H1 (cell line): ENCODE results near the gene ATP6V0A4. TPM values are rescaled to one million over a fixed set of nuclear protein-coding genes. Genes with fewer than 3 reads are reported as not detected.

Source experiments
- CTCF ChIA-PET: fragments of 300-600 bp; sonication (Branson Sonifier 250); formaldehyde crosslinking; loops from one replicate; lab custom pipeline; 2021; ENCODE audit not compliant: partially characterized antibody; lab: Charles Lee
- POLR2A ChIA-PET: fragments of 300-600 bp; sonication (Branson Sonifier 250); formaldehyde crosslinking; loops from one replicate; lab custom pipeline; 2021; ENCODE audit warnings: inconsistent platforms; ENCODE audit not compliant: partially characterized antibody; lab: Charles Lee
- DNase-seq, 2 experiments: peaks; one replicate each; pipeline versions ENCODE4 v3.0.0 to v3.0.0-alpha.2; 2010 to 2022; ENCODE audit warnings: low spot score in 2 of 2, low read depth in 1 of 2, mixed read lengths in 1 of 2
- FAIRE-seq: peaks from 2 replicates; lab custom pipeline; 2011; peaks lifted over from hg19 to GRCh38; lab: Jason Lieb, UNC
- H2AFZ ChIP-seq: 2 replicates; pipeline ENCODE4 v1.8.1; 2012; ENCODE audit warnings: low read length, inconsistent platforms
- H2AK5ac ChIP-seq: 2 replicates; pipeline ENCODE4 v1.6.1; 2013; ENCODE audit warnings: low read depth, low read length
- H2BK120ac ChIP-seq: replicated peaks from 2 replicates; pipeline ENCODE3; 2013; ENCODE audit warnings: low read depth, low read length, inconsistent platforms
- H2BK12ac ChIP-seq: 2 replicates; pipeline ENCODE4 v1.6.1; 2013; ENCODE audit warnings: low read depth, low read length
- H2BK15ac ChIP-seq: 2 replicates; pipeline ENCODE4 v1.6.1; 2013; ENCODE audit warnings: low read length
- H2BK20ac ChIP-seq: 2 replicates; pipeline ENCODE4 v1.6.1; 2013; ENCODE audit warnings: low read length
- H2BK5ac ChIP-seq: 2 replicates; pipeline ENCODE4 v1.6.1; 2013; ENCODE audit warnings: low read depth, low read length
- H3K14ac ChIP-seq: 2 replicates; pipeline ENCODE4 v1.6.1; 2013; ENCODE audit warnings: inconsistent platforms; ENCODE audit not compliant: insufficient read length
- H3K18ac ChIP-seq: 2 replicates; pipeline ENCODE4 v1.6.1; 2013; ENCODE audit warnings: low read length; ENCODE audit errors: extremely low read depth
- H3K23ac ChIP-seq: 2 replicates; pipeline ENCODE4 v1.6.1; 2013; ENCODE audit warnings: inconsistent platforms; ENCODE audit not compliant: insufficient read length
- H3K23me2 ChIP-seq: 2 replicates; pipeline ENCODE4 v1.6.1; 2013; ENCODE audit warnings: low read depth, low read length
- H3K27ac ChIP-seq: 2 replicates; pipeline ENCODE4 v1.6.1; 2011; ENCODE audit warnings: low read depth, low read length, inconsistent platforms
- H3K27me3 ChIP-seq, 4 experiments: replicated peaks in 1 of 4; 1 replicate in 1 of 4; 2 replicates in 3 of 4; pipeline versions ENCODE4 v1.6.1 to v1.8.1; 2011 to 2013; ENCODE audit warnings: low read length in 3 of 4, mild to moderate bottlenecking in 3 of 4, inconsistent platforms in 2 of 4, mixed read lengths in 2 of 4, moderate library complexity in 1 of 4; ENCODE audit not compliant: control insufficient read depth in 3 of 4, insufficient read depth in 3 of 4; ENCODE audit errors: extremely low read depth in 1 of 4
- H3K36me3 ChIP-seq, 4 experiments: 2 replicates each; pipeline versions ENCODE4 v1.6.1 to v1.8.1; 2011 to 2013; ENCODE audit warnings: mild to moderate bottlenecking in 4 of 4, low read length in 3 of 4, moderate library complexity in 2 of 4, control low read depth in 1 of 4, inconsistent platforms in 1 of 4; ENCODE audit not compliant: insufficient read depth in 4 of 4, control insufficient read depth in 2 of 4
- H3K4ac ChIP-seq: replicated peaks from 2 replicates; pipeline ENCODE3; 2013; ENCODE audit warnings: low read length, low read depth, mixed read lengths, inconsistent platforms; ENCODE audit not compliant: insufficient read length
- H3K4me1 ChIP-seq, 4 experiments: replicated peaks in 1 of 4; 1 replicate in 1 of 4; 2 replicates in 3 of 4; pipeline versions ENCODE4 v1.6.1 to v1.8.1; 2011 to 2013; ENCODE audit warnings: low read length in 3 of 4, inconsistent platforms in 2 of 4, mixed read lengths in 1 of 4; ENCODE audit not compliant: insufficient read depth in 4 of 4, control insufficient read depth in 3 of 4
- H3K4me2 ChIP-seq, 2 experiments: 2 replicates each; pipeline versions ENCODE4 v1.6.1 to v1.8.1; 2011 to 2013; ENCODE audit warnings: low read depth in 2 of 2, low read length in 2 of 2, control low read depth in 1 of 2, inconsistent platforms in 1 of 2, mild to moderate bottlenecking in 1 of 2; ENCODE audit not compliant: insufficient read depth in 1 of 2
- H3K4me3 ChIP-seq, 4 experiments: fragments of 200-600, 300-600 bp in 1 of 4; sonication (generic), shearing (Covaris generic), sonication (Bioruptor Twin) in 1 of 4; 2 replicates each; pipeline versions ENCODE4 v1.5.1 to v1.8.1; 2011 to 2016; ENCODE audit warnings: low read length in 4 of 4, low read depth in 3 of 4, control low read depth in 2 of 4, inconsistent platforms in 2 of 4, mild to moderate bottlenecking in 2 of 4, mixed read lengths in 1 of 4, moderate library complexity in 1 of 4; ENCODE audit not compliant: insufficient read depth in 2 of 4; ENCODE audit errors: extremely low read depth in 1 of 4
- H3K56ac ChIP-seq: replicated peaks from 2 replicates; pipeline ENCODE3; 2013; ENCODE audit warnings: low read depth, mild to moderate bottlenecking, mixed read lengths, low read length, inconsistent platforms; ENCODE audit not compliant: insufficient read length
- H3K79me1 ChIP-seq: 2 replicates; pipeline ENCODE4 v1.6.1; 2013; ENCODE audit warnings: low read depth, low read length, control low read depth
- H3K79me2 ChIP-seq, 2 experiments: 2 replicates each; pipeline versions ENCODE4 v1.6.1 to v1.8.1; 2012 to 2013; ENCODE audit warnings: low read length in 2 of 2, mild to moderate bottlenecking in 2 of 2, inconsistent platforms in 1 of 2; ENCODE audit not compliant: insufficient read depth in 2 of 2, control insufficient read depth in 1 of 2
- H3K9ac ChIP-seq, 4 experiments: replicated peaks in 1 of 4; 1 replicate in 1 of 4; 2 replicates in 3 of 4; pipeline versions ENCODE4 v1.6.1 to v1.8.1; 2011 to 2013; ENCODE audit warnings: low read depth in 3 of 4, low read length in 3 of 4, control low read depth in 2 of 4, mild to moderate bottlenecking in 2 of 4, moderate library complexity in 2 of 4, inconsistent platforms in 1 of 4; ENCODE audit errors: extremely low read depth in 1 of 4
- H3K9me3 ChIP-seq, 2 experiments: 2 replicates each; pipeline versions ENCODE4 v1.6.1 to v1.8.1; 2012 to 2013; ENCODE audit warnings: mild to moderate bottlenecking in 2 of 2, moderate library complexity in 2 of 2, control low read depth in 1 of 2, inconsistent platforms in 1 of 2, low read depth in 1 of 2, low read length in 1 of 2, mixed read lengths in 1 of 2; ENCODE audit not compliant: insufficient read depth in 2 of 2
- H4K20me1 ChIP-seq, 2 experiments: replicated peaks in 1 of 2; 2 replicates each; pipeline versions ENCODE3 to v1.8.1; 2011 to 2013; ENCODE audit warnings: inconsistent platforms in 2 of 2, low read length in 2 of 2, mild to moderate bottlenecking in 1 of 2; ENCODE audit not compliant: insufficient read depth in 2 of 2, control insufficient read depth in 1 of 2
- H4K5ac ChIP-seq: 2 replicates; pipeline ENCODE4 v1.6.1; 2013; ENCODE audit warnings: low read length, low read depth, mixed read lengths, inconsistent platforms; ENCODE audit not compliant: insufficient read length
- H4K8ac ChIP-seq: 2 replicates; pipeline ENCODE4 v1.8.0; 2013; ENCODE audit warnings: mild to moderate bottlenecking, moderate library complexity, low read length, inconsistent platforms; ENCODE audit not compliant: insufficient read depth; ENCODE audit errors: extremely low read depth
- H4K91ac ChIP-seq: replicated peaks from 2 replicates; pipeline ENCODE3; 2013; ENCODE audit warnings: low read length, mixed read lengths, inconsistent platforms; ENCODE audit not compliant: insufficient read length
- BCL11A ChIP-seq, 2 experiments: IDR thresholded peaks; one replicate each; pipeline ENCODE4 v1.6.1; 2011; ENCODE audit warnings: low read depth in 2 of 2, low read length in 2 of 2, mild to moderate bottlenecking in 2 of 2
- CTBP2 ChIP-seq: IDR thresholded peaks from 2 replicates; pipeline ENCODE4 v1.7.0; 2011; ENCODE audit warnings: borderline replicate concordance, mild to moderate bottlenecking, moderate library complexity, mixed read lengths, low read length; ENCODE audit not compliant: insufficient read depth, insufficient read length
- HDAC2 ChIP-seq, 2 experiments: fragments of 300-600 bp in 1 of 2; sonication (generic) in 1 of 2; IDR thresholded peaks; 2 replicates each; pipeline ENCODE4 v1.6.1; 2011 to 2012; ENCODE audit warnings: low read depth in 2 of 2, low read length in 2 of 2, mild to moderate bottlenecking in 2 of 2, moderate library complexity in 2 of 2, borderline replicate concordance in 1 of 2, inconsistent platforms in 1 of 2
- HDAC6 ChIP-seq: IDR thresholded peaks from one replicate; pipeline ENCODE4 v1.7.1; 2012; ENCODE audit warnings: low read depth, mild to moderate bottlenecking, inconsistent platforms, low read length, moderate library complexity
- KDM4A ChIP-seq: IDR thresholded peaks from one replicate; pipeline ENCODE4 v1.7.1; 2012; ENCODE audit warnings: low read depth, mild to moderate bottlenecking, moderate library complexity, low read length, inconsistent platforms; ENCODE audit not compliant: severe bottlenecking
- NANOG ChIP-seq: IDR thresholded peaks from 2 replicates; pipeline ENCODE4 v1.6.1; 2011; ENCODE audit warnings: low read length, low read depth, mild to moderate bottlenecking, inconsistent platforms; ENCODE audit not compliant: insufficient read depth, poor library complexity, severe bottlenecking
- PHF8 ChIP-seq: fragments of 200-600 bp; sonication (generic); conservative IDR thresholded peaks from 2 replicates; pipeline ENCODE4 v1.7.1; 2012; ENCODE audit warnings: low read depth, mild to moderate bottlenecking, inconsistent platforms, low read length, moderate library complexity
- RBBP5 ChIP-seq: IDR thresholded peaks from 2 replicates; pipeline ENCODE4 v1.7.1; 2012; ENCODE audit warnings: low read depth, mild to moderate bottlenecking, inconsistent platforms, low read length, moderate library complexity, borderline replicate concordance
- RXRA ChIP-seq: IDR thresholded peaks from 2 replicates; pipeline ENCODE4 v1.6.1; 2011; ENCODE audit warnings: low read depth, mild to moderate bottlenecking, low read length, moderate library complexity; ENCODE audit not compliant: insufficient read depth
- TBP ChIP-seq: IDR thresholded peaks from 2 replicates; pipeline ENCODE4 v1.6.1; 2011; ENCODE audit warnings: low read depth, low read length, improper control_type of control experiment
- ZNF274 ChIP-seq: IDR thresholded peaks from 2 replicates; pipeline ENCODE4 v1.7.0; 2012; ENCODE audit warnings: low read length, borderline replicate concordance; ENCODE audit errors: extremely low read depth
- WGBS, 2 experiments: shearing (Covaris generic) in 1 of 2; methylation state at CpG; one replicate each; pipeline versions ENCODE4 v1.1.6 to v1.1.7; 2013 to 2015; ENCODE audit warnings: low lambda C conversion rate in 2 of 2, mixed read lengths in 2 of 2, inconsistent platforms in 1 of 2, low coverage in 1 of 2, missing lambda C conversion rate in 1 of 2; ENCODE audit not compliant: insufficient replicate concordance in 2 of 2, insufficient coverage in 1 of 2, insufficient read length in 1 of 2; ENCODE audit errors: extremely low coverage in 1 of 2, missing lambda C conversion rate in 1 of 2; 5-methylcytosine and 5-hydroxymethylcytosine counted together
- polyA plus RNA-seq, 7 experiments: library from polyadenylated mRNA; depleted of rRNA in 3 of 7; stranded (reverse) in 5 of 7; unstranded in 2 of 7; fragments of >200 nt in 5 of 7; fragments of 200-250 nt in 2 of 7; gene quantifications; 1 replicate in 5 of 7; 2 replicates in 1 of 7; 4 replicates in 1 of 7; pipeline versions ENCODE4 v1.2.1 to v1.2.3, GENCODE V29; 2011 to 2013; ENCODE audit warnings: missing spikeins in 2 of 7, mixed read lengths in 2 of 7
- total RNA-seq: library from RNA; stranded (reverse); fragmentation: NEBNext Ultra II Directional; extraction: Animal tissue kit (Norgen Biotek cat#: 25700); gene quantifications from 2 replicates; pipeline ENCODE4 v1.2.1, GENCODE V29; 2021
- TF ChIP-seq, protein P1 (sequence below): IDR thresholded peaks from 2 replicates; pipeline ENCODE4 v1.6.1; 2012; ENCODE audit warnings: low read length, inconsistent platforms

Gene ATP6V0A4
- total and polyA plus RNA-seq, 2 of the 8 experiments (the other 6 are each of a cell fraction or from before 2014, with no cell fraction given), result 0.47 to 1.6 TPM

GRCh38 chr7:138816650-138817049 is 18.7 kb upstream of the ATP6V0A4 start:
- Histone ChIP-seq H3K4me2 (no peak overlapping the region), H3K23ac (no peak overlapping the region), H3K4ac (no peak overlapping the region), H4K20me1 (no peaks in the 10 kb centered on the region), H3K79me2 (no peaks in the 10 kb centered on the region), H4K91ac (no peak overlapping the region), H3K23me2 (no peaks in the 10 kb centered on the region; the same call in 1 of the 2 replicates), H2BK20ac (no peak overlapping the region), H3K4me1 (no peaks in the 10 kb centered on the region), H3K36me3 (no peaks in the 10 kb centered on the region), H2BK5ac (no peak overlapping the region), H3K27me3 (peaks cover 0 to 1% (median 0%) of the 10 kb centered on the region in 4 experiments; a peak in 1 of 7 replicates), H3K9ac (no peak overlapping the region), H2AK5ac (no peak overlapping the region), H4K8ac (no peak overlapping the region), H3K14ac (no peak overlapping the region), H3K79me1 (no peaks in the 10 kb centered on the region), H2AFZ (no peak overlapping the region), H2BK12ac (no peak overlapping the region), H3K4me3 (no peak overlapping the region), H3K9me3 (no peaks in the 10 kb centered on the region), H4K5ac (no peak overlapping the region), H3K56ac (no peak overlapping the region), H2BK15ac (no peak overlapping the region), H3K27ac (no peak overlapping the region), H2BK120ac (no peak overlapping the region), H3K18ac (no peak overlapping the region)
- POLR2A ChIA-PET, result no interaction called here
- DNase-seq (no peak), FAIRE-seq (no peak)
- CTCF ChIA-PET, result no interaction called here
- WGBS, 2 experiments, result 75% methylated on average over 1 of the region's 1 CpG; no CpG with 5 or more reads in 1 of the 2 experiments
- TF ChIP-seq BCL11A (IDR thresholded peaks at IDR 0.05; ENCODE audit: low read depth in 2 of 2, low read length in 2 of 2), result no peak
- no peak for TF ChIP-seq RXRA
- TF ChIP-seq, protein P1, sequence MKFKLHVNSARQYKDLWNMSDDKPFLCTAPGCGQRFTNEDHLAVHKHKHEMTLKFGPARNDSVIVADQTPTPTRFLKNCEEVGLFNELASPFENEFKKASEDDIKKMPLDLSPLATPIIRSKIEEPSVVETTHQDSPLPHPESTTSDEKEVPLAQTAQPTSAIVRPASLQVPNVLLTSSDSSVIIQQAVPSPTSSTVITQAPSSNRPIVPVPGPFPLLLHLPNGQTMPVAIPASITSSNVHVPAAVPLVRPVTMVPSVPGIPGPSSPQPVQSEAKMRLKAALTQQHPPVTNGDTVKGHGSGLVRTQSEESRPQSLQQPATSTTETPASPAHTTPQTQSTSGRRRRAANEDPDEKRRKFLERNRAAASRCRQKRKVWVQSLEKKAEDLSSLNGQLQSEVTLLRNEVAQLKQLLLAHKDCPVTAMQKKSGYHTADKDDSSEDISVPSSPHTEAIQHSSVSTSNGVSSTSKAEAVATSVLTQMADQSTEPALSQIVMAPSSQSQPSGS, result no peak
- TF ChIP-seq ZNF274, result no peak
- TF ChIP-seq NANOG, result no peak
- no peak for TF ChIP-seq CTBP2
- TF ChIP-seq TBP, result no peak
- TF ChIP-seq HDAC2 (IDR thresholded peaks at IDR 0.05; ENCODE audit: borderline replicate concordance in 1 of 2, low read depth in 2 of 2, low read length in 2 of 2), result no peak
- no peak for TF ChIP-seq PHF8
- no peak for TF ChIP-seq HDAC6
- TF ChIP-seq KDM4A, result no peak
- no peak for TF ChIP-seq RBBP5
